GM12874 (cell line): ENCODE results near the gene BTN3A1.

Source experiments
- TF ChIP-seq, protein P1 (sequence below): IDR thresholded peaks from 2 replicates; pipeline ENCODE4 v1.5.1; 2011; ENCODE audit warnings: low read depth, mild to moderate bottlenecking, control low read depth, low read length, moderate library complexity; ENCODE audit not compliant: insufficient read depth

Gene BTN3A1

DNA sequence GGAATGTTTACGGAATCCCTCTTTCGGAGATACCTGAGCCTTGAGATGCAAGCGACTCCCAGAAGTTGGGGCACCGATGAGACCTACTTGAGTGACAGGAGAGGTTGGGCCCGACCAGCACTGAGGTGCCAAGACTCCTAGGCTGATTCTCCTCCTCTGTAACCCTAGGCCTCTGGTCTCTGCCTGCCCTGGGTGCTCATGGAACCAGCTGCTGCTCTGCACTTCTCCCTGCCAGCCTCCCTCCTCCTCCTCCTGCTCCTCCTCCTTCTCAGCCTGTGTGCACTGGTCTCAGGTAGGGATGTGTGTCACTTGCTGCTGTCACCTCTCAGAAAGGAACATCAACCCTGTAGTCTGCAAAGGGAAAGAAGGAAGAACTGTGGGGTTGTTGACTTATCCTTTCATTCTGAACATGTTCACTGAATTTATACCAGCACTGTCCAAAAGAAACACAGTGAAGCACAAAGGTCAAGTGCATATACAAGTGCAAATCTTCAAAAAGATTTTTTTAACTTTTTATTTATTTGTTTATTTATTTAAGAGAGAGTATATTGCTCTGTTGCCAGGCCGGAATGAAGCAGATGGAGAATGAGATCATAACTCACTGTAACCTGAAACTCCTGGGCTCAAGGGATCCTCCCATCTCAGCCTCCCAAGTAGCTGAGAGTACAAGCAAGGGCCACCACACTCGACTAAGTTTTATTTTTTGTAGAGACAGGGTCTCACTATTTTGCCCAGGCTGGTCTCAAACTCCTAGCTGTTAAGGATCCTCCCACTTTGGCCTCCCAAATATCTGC is 18.3 kb upstream of the BTN3A1 start:
- TF ChIP-seq, protein P1, sequence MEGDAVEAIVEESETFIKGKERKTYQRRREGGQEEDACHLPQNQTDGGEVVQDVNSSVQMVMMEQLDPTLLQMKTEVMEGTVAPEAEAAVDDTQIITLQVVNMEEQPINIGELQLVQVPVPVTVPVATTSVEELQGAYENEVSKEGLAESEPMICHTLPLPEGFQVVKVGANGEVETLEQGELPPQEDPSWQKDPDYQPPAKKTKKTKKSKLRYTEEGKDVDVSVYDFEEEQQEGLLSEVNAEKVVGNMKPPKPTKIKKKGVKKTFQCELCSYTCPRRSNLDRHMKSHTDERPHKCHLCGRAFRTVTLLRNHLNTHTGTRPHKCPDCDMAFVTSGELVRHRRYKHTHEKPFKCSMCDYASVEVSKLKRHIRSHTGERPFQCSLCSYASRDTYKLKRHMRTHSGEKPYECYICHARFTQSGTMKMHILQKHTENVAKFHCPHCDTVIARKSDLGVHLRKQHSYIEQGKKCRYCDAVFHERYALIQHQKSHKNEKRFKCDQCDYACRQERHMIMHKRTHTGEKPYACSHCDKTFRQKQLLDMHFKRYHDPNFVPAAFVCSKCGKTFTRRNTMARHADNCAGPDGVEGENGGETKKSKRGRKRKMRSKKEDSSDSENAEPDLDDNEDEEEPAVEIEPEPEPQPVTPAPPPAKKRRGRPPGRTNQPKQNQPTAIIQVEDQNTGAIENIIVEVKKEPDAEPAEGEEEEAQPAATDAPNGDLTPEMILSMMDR, result no peak

DNA sequence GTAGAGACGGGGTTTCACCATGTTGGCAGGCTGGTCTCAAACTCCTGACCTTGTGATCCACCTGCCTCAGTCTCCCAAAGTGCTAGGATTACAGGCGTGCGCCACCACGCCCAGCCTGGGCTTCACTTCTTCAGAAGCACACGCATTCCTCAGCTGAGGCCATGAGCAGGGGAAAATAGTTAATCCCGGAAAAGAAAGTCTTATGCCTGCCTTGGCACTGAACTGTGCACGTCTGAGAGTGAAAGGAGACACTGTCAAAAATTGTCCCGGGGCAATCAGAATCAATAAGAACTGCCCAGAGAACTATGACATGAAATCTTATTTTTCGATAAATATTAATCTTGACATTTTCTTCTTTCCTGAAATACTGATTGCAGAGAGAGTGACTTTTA is 16.3 kb upstream of the BTN3A1 start:
- TF ChIP-seq, protein P1, result no peak

DNA sequence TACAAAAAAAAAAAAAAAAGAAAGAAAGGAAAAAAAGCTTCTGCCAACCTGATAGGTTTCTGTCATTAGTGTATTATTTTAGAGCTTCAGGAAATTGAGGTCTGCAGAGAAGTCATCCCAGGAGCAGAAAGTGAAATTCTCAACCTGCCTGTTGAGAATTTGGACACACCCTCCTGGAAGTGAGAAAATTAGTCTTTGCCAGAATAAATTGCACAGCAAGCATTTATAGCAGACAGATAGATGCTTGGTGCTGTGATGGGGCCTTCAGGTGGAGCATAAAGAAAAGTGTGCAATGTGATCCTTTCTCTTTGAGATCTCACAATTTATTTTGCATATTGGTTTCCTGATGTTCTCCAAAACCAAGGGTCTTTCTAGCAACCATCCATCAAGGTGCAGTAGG is 14.5 kb upstream of the BTN3A1 start:
- TF ChIP-seq, protein P1, result no peak

DNA sequence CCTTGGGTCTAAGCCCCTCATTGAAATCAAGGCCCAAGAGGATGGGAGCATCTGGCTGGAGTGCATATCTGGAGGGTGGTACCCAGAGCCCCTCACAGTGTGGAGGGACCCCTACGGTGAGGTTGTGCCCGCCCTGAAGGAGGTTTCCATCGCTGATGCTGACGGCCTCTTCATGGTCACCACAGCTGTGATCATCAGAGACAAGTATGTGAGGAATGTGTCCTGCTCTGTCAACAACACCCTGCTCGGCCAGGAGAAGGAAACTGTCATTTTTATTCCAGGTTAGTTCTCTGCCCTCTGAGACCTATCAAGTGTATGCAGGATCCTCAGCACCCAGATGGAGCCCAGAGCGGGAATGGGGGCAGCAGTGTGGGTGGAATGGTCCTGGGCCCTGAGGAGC is 14.1 kb upstream of the BTN3A1 start:
- TF ChIP-seq, protein P1, result no peak

DNA sequence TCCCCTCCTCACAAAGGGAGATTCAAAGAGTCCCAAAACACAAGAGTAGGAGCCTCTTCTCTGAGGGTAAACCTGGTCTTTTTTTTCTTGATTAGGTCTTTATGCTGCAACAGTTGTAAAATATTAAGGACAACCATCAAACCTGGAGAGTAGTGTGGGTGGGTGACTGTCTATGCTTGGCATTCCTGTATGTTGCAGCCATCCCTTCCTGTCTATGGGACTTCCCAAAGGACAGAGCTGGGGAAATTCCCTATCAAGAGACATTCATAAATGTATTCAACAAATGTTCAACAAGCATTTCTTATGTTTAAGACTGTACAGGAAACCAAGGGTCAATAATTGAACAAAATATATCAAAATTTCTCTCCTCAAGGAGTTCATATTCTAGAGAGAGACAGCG is 13.6 kb upstream of the BTN3A1 start:
- TF ChIP-seq, protein P1, result no peak

DNA sequence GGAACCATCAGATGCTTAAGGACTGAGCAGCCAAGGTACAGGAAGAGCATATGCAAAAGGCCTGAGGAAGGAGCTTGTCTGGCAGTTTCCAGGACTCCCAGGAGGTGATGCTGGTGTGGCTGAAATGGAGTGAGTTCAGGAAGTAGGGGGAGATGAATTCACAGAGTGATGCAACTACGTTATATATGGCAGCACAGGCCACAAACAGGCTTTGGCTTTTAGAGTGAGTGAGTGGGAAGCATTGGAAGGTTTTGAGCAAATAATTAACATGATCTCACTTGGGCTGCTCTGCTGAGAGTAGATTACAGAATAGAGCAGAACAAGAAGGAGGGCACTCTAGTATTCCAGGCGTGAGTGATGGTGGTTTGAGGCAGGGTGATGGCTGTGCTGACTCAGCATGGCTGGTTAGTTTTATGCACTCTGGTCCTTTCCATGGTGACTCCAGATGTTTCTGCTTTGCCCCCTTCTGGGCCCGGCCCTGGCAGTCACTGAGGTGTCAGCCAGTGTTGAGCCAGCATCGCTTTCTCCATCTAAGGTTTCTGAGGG is 12.7 kb upstream of the BTN3A1 start:
- TF ChIP-seq, protein P1, result no peak

DNA sequence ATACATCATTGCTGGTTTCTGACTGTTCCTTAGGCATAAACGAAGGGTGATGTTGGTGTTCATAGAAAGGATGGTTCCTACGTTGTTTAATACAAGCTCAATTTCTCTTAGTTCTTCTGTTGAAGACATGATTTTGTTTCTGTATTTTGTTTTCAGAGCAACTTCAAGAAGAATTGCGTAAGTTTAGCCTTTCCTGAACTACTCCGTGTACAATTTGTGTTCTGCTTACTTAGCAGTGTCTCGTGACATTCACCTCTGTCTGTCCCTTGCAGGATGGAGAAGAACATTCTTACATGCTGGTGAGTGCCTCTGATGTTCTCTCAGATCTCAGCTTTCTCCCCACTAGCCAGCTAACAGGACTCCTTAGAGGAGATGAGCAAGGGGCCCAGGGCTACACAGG is 11.5 kb upstream of the BTN3A1 start:
- TF ChIP-seq, protein P1, result no peak
